ENCODE measurements around the gene FBXO33.
"Not testable (repeated sequence)": the region's sequence is repeated elsewhere in the genome, so short reads cannot be mapped to it uniquely, and the experiment has no call there.

FBXO33 gene

DNA sequence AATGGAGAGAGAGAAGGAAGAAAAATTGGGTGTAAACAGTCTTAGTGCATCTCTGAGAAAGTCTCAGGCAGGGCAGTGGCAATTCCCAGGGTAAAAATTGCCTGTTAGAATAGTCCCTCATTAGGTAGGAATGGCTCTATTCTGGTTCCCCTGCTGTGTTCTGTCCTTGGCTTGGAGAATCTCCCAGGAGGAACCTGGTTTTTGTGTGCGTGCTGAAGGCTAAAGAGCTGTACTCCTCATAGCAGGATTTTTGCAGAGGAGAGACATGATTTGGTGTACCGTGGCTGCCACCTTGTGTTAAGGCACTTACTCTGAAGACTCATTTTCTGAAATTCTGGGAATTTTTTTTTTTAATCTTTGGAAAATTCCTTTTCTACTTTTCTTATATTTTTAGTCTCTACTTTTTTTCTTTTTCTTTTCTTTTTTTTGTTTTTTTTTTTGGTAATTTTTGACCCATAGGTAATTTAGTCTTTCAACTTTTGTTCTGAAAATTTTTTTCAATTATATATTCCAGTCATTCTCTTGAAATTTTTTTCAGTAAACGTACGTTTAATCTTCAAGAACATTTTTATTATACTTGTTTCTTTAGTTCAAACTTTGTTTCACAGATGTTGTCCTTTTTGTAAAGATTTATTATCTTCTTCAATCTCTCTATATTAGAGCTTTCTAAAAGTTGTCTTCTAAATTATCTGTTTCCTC, 63.8 kb downstream of the FBXO33 start:
- DNase-seq: peak; percentile 46

DNA sequence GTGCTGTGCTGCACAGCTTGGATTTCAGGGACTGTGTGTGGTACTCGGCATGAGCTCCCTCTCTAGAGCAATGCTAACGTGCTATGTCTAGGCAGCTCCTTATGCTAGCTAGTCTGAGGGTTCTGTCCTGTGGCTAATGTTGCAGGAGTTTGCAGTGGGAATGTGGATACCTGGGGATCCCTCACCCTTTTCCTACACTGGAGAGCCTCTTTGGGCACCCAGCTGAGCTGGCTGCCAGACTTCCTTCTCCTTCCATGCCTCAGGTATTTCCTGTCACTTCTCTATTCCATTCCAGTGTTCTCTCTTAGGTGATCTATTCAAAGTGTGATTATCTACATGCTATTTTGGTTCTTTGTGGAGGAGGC, 64.9 kb downstream of the FBXO33 start:
- DNase-seq: no peak

DNA sequence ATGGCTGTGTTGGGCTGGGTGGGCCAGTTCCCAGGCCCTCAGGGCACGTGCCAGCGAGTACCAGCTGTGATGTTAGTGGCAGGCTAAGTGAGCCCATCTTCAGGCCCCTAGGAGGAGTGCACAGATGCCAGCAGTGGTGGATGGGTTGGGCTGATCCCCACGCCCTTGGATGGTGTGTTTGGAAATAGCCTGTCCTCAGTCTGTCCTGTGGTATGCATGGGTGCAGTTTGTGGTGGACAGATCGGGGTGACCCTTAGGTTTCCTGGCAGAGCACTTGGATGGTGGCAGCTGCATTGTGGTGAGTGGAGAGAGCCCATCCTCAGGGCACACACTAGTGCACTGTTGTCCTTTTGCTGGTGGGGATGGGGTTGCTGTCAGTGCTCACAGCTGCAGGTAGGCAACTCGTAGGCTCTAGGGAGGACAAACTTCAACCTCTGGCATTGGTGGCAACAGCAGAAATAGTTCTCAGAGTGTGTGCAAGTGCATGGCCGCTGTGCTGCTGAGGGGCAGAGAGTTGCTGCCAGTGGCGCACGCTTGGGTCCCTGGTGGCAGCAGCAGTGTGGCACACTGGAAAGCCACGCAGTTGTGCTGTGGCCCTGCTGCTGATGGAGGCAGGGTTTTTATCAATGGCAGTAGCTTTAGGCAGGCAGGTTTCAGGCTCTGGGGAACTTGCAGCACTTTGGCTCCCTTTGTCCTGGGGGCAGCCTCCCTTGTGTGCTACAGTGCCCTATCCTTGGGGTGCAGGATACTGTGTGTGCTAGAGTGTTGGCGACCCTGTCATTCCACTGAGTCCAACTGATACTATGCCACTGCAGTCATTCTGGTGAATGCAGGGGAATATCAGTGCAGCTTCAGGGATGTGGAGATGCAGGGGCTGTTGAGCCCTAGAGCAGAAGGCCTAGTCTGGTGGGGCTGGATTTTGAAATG, 65.5 kb downstream of the FBXO33 start:
- DNase-seq: no peak

DNA sequence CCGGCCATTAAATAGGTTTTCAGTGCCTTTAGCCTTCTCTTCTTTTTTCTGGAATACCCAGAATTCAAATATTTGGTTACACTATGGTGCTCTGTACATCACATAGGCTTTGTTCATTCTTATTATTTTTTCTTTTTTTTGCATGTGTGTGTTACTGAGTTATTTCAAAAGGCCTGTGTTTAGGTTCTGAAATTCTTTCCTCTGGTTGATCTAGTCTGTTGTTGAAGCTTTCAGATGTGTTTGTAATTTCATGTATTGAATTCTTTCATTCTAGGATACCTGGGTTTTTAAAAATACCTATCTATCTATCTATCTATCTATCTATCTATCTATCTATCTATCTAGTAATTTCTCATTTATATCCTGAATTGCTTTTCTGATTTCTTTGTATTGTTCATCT, 66.9 kb downstream of the FBXO33 start:
- DNase-seq: no peak

DNA sequence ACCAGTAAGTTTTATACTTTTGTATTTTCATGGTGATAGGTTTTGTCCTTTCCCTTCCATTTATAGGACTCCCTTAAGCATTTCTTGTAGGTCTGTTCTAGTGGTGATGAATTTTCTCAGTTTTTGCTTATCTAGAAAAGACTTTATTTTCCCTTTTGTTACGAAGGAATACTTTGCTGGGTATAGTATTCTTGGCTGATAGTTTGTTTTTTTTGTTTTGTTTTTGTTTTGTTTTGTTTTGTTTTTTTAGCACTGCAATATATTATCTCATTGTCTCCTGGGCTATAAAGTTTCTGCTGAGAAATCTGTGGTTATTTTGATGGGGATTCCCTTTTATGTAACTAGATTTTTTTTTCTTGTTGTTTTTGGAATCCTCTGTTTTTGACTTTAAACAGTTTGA, 67.7 kb downstream of the FBXO33 start:
- no peak for DNase-seq

GRCh38 chr14:39361556-39361955, 70.7 kb downstream of the FBXO33 start:
- not testable (repeated sequence) for DNase-seq

- DNase-seq: no peak
These were observed 71.9 kb downstream of the FBXO33 start for GRCh38 chr14:39360316-39360715.

- DNase-seq: not testable (repeated sequence)
These were observed 73.2 kb downstream of the FBXO33 start for GRCh38 chr14:39359069-39359468.

GRCh38 chr14:39351708-39352107, 80.5 kb downstream of the FBXO33 start:
- no peak for DNase-seq

GRCh38 chr14:39350866-39351265, 81.4 kb downstream of the FBXO33 start:
- no peak for DNase-seq
